Measurements from ENCODE around the gene CARD19.

DNA sequence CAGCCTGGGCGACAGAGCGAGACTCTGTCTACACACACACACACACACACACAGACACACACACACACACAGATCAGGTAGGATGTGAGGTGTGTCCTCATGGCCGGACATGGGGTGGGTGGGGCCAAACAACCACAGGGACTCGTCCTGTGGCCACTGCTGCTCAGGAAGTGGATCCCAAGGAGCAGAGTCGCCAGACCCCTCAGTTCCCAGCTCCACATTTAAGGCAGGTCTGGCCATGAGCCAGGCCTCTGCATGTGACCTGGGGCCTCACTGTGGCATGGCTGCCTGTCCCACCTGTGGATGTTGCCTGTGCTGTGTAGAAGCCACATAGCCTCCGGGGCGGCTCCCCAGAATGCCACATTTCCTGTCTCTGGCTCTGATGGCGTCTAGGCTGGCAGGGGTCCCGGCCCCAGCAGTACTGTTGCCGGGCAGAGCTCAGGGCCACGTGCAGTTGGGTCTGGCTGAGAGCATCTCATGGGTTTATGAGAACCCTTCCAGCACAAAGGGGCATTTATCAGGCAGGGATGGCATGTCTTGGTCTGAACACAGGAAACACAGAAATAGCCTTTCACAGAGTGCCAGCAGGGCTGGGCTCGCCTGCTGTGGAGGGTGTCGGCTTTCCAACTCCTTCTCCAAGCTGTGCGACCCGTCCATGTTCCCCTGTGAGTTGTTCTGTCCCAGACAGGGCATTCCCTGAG lies 48.0 kb downstream of the CARD19 start:
- no peak for TF ChIP-seq POLR2A (IDR thresholded peaks at IDR 0.05)
- TF ChIP-seq, protein P1, sequence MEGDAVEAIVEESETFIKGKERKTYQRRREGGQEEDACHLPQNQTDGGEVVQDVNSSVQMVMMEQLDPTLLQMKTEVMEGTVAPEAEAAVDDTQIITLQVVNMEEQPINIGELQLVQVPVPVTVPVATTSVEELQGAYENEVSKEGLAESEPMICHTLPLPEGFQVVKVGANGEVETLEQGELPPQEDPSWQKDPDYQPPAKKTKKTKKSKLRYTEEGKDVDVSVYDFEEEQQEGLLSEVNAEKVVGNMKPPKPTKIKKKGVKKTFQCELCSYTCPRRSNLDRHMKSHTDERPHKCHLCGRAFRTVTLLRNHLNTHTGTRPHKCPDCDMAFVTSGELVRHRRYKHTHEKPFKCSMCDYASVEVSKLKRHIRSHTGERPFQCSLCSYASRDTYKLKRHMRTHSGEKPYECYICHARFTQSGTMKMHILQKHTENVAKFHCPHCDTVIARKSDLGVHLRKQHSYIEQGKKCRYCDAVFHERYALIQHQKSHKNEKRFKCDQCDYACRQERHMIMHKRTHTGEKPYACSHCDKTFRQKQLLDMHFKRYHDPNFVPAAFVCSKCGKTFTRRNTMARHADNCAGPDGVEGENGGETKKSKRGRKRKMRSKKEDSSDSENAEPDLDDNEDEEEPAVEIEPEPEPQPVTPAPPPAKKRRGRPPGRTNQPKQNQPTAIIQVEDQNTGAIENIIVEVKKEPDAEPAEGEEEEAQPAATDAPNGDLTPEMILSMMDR (IDR thresholded peaks at IDR 0.05 in 4 of 5, conservative IDR thresholded peaks at IDR 0.05 in 1 of 5), result no peak

Data from gastrocnemius medialis (tissue), 4 donors.